Ecto neural progenitor cell (in vitro differentiated cells): ENCODE data around the gene CACNA2D1.

ENCODE experiments used
- DNase-seq: peaks from one replicate; pipeline ENCODE4 v3.0.0-alpha.2; 2018; ENCODE audit warnings: low spot score

CACNA2D1 gene

DNA sequence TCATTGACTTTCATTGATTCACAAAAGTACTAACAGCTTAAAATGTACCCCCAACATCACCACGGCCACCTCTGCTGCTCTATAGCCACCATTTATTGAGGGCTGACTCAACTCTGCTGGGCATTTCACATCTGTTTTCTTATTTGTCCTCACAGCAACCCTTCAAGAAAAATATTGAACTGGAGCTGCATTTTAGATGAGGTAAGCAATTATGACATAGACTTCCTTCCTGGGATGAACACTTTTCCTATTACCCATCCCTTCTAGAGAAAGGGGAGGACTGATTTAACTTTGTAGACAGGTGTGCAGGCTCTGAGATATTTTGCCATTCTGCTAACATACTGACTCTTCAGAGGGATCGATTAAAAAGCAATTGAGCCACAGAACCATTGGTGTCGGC, 217.4 kb downstream of the CACNA2D1 start:
- DNase-seq, result no peak

DNA sequence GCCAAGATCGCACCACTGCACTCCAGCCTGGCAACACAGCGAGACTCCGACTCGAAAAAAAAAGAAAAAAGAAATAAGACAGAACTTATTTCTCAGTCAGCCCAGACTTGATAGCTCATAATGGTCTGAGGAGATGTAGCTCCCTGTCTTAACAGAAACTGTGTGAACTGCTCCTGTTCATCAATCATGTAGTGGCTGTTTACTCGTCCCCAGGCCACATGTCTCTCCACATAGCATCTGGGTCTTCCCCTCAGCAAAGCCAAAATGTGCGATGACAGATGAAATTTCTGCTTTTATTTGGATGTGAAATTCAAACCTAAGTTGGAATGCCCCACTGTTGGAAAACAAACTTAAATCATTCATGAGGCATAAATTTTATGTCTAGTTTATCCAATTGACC, 219.0 kb downstream of the CACNA2D1 start:
- DNase-seq, result no peak

DNA sequence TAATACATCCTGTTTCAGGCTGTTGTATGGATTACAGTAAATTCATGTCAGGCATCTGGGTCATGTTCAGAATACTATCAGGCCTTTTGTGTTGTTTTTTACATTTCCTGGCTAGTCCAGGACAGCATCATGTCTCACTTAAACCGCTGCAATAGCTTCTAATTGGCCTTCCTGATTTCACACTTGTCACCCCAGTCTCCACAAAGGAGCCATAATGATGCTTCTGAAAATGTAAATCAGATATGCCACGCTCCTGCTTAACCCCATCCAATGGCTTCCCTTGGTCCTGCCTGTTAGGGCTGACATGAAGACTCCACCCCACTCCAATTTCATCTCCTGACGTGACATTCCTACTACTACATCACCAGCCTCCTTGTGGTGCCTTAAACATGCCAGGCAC, 220.0 kb downstream of the CACNA2D1 start:
- no peak for DNase-seq

DNA sequence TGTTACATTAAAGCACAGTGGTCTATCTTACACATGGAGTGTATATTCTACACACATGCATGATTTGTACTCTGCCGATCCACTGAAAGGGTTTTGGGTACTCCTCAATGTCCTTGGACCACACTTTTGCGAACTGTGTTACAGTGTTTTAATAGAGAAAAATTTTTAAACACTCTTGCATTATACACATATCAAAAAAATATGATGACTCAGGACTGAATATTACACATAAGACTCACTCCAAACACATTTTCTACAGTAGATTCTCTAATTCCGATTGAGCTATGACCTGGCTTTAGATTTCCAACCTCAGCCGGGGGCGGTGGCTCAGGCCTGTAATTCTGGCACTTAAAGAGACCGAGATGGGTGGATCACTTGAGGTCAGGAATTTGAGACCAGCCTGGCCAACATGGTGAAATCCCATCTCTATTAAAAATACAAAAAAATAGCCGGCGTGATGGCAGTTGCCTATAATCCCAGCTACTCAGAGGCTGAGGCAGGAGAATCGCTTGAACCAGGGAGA, 222.4 kb downstream of the CACNA2D1 start:
- no peak for DNase-seq

DNA sequence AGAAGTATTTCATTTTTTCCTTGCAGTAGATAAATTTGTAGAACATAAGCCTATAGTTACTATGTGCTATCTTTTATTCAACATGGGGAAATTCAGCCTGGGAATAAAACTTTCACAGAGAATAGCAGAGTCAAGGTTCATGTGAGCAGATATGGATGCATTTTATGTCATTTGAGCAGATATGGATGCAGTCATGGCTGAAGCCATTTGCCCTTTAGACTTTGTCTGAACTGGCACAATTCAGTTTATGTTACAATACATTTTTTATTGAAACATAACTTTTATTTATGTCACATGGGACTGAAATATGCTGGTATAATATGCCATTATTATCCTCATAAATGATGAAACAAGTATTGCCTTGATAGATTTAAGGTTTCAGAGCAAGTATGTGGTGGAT, 231.1 kb downstream of the CACNA2D1 start:
- DNase-seq, result no peak

DNA sequence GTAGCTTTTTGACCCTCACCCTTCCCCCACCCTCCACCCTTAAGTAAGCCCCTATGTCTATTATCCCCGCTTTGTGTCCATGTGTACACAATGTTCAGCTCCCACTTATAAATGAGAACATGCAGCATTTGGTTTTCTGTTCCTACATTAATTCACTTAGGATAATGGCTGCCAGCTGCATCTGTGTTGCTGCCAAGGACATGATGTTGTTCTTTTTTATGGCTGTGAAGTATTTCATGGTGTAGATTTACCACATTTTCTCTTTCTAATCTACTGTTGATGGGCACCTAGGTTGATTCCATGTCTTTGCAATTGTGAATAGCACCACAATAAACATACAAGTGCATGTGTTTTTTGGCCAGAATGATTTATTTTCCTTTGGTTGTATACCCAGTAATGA, 232.2 kb downstream of the CACNA2D1 start:
- DNase-seq, result no peak

DNA sequence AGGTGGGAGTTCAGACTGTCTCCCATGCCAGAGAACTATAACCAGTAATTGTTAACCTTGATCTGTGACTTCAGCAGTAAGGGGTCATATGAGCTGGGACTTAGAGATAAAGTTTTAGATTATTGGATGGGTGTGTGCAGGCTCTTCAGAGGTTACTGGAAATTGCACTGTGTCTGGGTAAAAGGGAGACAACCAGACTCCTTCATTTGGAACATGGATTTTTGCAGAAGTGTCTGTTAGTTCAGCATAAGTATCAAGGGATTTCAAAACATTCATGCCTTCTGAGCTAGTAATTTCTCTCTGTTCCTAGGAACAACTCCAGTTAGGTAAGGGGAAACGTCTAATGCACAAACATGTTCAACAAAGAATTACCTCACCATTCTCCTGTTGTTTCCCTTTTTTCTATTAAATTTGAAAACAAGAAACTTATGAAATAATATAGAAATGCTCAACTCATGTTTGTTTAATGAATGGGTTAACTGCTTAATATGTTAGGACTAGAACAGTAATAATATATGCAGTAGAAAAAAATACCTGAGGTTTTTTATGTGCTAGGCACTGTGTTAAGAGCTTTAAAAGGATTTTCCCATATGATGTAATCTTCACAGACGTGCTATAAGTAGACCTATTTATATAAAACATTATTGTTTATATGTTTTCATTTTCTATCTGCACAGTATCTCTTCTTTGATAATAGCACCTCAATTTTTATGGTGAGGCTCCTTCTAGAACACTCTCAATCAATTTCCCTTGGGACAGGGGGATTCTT, 233.0 kb downstream of the CACNA2D1 start:
- DNase-seq, result no peak

DNA sequence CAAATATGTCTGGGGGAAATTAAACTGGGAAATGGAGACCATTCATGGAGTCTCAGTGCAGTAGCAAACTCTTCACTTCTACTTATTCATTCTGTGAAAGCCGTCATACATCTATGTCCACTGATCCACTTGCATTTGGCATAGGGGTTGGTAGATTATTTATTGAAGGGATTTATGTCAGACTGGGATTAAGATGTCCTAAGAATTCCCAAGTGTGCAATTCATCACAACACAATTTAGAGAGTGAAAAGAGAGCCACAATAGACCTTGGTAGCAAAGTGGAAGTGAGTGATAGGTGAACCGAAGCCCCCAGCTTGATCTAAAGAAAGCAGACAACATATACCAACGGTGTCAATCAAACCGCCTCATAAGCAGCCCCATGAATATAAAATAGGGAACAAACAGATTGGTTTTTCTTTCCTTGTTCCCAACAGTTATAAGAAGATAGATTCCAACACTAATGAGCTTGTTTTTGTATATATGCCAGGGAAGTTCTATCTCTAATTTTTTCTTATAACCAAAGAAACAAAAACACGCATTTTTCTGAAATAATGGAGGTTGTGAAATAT, 234.3 kb downstream of the CACNA2D1 start:
- DNase-seq, result no peak

DNA sequence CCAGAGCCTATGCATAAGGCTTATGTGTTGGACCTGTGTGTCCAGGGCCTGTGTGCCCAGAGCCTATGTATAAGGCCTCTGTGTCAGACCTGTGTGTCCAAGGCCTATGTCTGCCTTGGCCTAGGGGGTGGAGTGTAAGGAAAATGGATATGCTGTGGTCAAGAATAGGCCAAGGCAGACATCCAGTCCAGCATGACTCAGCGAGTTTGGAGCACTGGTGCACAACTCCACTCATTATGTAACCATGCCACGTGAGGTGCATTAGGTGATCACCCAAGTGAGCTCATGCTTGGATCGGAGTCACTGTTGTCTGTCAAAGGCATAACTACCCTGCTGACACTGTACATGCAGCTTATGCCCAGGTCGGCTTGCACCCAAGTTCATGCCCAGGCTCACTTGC, 238.9 kb downstream of the CACNA2D1 start:
- DNase-seq, result no peak

DNA sequence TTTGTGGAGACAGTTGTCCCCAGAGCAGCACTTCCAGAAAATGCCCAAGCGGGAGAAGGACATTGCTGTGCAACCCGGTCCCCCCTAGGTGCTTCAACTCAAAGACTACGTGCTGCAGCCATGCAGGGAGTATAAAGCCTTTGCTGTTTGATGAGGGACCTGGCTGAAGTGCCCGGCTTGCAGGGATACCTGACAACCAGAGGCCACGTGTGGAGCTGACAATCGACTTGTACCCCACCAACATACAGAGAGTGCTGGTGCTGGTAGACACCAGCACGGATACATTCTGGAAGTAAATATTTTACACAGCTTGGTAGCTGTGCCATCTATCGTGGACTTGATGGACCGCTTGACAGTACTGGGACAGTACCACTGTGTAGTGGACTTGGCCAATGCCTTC, 240.6 kb downstream of the CACNA2D1 start:
- no peak for DNase-seq

DNA sequence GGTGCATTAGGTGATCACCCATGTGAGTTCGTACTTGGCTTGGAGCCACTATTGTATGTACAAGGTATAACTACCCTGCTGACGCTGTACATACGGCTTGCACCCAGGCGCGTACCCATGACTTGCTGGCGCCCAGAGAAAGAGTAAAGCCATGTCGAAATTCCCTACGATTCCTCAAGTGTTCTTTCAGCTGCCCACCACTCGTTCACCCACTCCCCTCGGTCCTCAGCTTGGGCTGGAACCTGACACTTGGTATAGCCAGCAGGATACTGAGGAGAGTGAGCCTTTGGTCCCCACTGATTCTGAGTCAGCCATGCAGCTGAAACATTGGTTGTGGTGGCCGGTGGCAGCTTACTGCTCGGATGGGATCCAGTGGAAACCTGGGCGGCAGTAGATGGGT, 241.5 kb downstream of the CACNA2D1 start:
- DNase-seq, result no peak

DNA sequence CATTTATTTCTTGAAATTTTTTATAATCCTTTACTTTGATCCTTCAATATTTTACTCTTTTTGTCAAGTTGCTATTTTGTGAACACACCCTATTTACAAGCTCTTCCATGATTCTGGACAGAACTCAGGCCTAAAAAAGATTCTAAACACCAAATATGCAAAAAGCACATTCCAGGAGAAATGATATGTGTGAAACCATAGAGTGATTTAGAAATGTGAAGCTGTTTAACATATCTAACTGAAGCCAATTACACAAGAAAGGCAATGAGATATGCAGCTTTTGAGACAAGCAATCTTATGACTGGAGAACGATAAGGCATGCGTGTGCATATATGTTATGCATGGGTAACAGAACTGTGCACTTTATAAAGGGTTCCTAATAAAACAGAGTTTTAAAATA, 243.0 kb downstream of the CACNA2D1 start:
- no peak for DNase-seq

DNA sequence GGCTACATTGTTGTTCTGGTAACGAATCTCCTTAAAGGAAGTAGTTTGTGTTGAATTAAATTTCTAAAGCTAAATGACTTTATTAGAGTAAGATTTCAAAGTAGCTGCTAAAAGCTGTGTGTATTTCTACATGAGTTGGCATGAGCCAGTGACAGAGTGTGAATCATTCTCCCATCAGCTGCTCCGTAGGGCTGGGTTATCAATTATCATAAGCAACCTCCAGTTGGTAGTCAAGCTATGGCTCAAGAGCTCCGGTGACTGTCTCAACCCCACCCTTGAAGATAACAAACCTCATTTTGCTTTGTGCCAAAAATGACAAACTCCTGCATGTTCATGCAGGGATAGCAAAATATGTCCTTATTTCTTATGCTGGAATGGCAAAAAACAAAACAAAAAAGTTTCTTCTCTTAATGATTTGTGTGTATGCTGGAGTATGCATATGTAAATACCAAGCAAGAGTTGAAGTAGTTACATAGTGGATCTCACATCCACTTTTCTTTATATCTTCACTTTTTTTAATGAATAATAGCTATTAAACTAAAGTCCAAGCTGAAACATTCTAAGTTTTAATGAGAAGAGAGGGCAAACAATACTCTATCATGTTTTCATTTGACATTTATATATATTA, 249.4 kb downstream of the CACNA2D1 start:
- DNase-seq, result no peak

DNA sequence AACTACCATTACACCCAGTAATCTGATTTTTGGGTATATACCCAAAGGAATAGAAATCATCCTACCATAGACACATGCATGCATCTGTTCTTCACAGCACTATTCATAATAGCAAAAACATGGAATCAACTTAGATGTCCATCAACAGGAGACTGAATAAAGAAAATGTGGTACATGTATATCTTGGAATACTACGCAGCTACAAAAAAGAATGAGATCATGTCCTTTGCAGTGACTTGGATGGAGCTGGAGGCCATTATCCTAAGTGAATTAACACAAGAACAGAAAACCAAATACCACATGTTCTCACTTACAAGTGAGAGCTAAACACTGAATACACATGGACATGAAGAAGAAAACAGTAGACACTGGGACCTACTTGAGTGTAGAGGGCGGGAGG, 254.9 kb downstream of the CACNA2D1 start:
- no peak for DNase-seq

DNA sequence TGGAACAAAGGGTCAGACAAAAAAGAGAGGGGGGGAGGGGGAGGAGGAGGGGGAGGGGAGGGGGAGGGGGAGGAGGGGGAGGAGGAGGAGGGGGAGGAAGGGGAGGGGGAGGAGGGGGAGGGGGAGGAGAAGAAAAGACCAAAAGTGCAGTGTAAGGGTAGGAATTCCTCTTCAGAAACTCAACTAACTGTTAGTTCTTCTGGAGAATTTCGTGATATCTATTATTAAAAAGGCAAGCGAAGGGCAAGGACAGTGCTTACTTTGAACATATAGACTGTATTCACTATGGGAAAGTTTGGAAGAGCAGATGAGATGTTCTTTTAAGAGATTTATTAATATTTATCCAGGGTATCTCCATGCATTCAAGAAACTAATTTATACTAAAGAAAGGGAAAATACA, 258.1 kb downstream of the CACNA2D1 start:
- no peak for DNase-seq

DNA sequence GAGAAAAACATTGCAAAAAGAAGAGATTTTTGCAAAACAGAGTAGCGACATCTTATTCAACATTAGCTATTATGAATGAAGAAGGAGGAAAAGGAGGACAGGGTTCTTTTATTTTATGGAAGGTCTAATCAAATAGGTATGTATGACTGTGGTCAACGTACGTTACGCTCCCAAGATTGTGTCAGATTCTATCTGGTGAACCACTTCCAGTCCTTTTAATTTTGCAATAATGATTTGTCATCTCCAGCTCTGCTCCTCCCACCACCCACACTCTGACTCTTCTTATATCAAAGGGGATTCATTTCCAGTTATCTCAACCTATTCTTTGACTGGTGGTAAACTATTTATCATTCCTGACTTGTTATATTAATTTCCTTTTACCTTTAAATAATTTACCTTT, 259.9 kb downstream of the CACNA2D1 start:
- no peak for DNase-seq

DNA sequence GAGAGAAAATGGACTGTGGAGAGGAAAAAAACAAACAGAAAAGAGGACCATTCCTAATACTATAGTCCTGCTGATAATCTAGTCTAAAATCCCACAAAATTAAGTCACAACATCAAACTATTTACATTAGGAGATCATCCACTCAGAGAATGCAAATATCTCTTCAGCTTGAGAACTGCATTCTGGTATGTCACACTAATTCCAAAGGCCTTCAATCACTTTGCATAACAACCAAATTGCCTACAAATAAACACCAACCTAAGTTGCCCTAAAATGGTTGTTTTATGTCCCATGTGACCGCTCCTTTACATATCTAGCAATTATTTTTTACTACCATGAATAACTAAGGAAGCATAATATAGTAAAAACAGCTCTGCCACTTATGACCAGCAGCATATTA, 264.3 kb downstream of the CACNA2D1 start:
- DNase-seq, result no peak

DNA sequence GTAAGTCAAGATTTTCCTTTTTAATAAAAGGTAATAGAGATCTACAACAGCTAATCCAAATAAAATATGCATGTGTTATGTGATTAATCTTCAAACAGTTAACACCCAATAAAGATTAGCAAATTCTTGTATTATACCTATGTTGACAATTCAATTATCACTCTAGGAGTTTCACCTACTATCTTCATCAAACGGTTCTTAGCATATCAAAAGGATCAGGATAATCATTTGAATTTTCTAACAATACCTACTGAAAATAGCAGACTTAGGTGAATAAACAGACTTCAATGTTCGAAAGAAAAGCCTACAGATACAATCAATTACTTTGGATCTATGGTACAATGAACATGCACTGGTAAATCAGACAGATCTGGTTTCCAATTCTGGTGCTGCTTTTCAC, 268.3 kb downstream of the CACNA2D1 start:
- no peak for DNase-seq

DNA sequence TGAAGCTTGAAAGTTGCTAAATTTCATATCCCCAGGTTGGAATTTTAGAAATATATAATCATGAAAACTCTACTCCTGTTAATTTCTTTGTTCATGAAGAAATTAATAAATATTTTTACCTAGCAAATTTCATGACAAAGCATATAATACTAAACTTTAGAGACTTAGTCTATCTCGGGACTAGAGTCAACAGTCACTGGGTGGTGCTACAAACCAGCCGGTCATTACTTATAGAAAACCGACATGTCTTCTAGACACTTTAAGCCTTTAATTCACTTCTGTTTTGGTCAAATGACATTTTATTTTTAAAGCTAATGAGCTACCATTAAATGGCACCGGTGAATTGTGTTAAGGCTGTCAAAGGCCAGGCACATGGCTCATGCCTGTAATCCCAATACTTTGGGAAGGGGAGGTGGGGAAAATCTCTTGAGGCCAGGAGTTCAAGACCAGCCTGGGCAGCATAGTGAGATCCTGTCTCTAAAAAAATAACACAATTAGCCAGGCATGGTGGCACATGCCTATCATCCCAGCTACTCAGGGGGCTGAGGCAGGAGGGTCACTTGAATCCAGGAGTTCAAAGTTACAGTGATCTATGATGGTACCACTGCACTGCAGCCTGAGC, 270.1 kb downstream of the CACNA2D1 start:
- no peak for DNase-seq

DNA sequence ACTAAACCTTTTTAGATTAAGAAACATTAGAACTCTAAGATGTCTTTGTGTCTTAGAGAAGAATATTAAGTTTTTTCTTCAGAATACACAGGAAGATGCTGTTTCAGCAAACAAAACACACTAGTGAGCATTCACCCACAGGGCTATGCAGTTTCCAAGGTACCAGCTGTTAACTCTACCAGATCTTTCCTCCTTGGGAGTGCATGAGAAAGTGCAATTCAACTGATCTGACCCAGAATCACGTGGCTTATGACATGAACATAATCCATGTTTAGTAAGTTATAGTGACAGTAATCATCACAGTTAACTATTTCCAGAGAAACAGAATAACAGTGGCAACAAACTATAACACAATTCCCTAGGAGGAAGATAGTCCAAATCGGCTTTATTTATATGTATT, 270.7 kb downstream of the CACNA2D1 start:
- no peak for DNase-seq

DNA sequence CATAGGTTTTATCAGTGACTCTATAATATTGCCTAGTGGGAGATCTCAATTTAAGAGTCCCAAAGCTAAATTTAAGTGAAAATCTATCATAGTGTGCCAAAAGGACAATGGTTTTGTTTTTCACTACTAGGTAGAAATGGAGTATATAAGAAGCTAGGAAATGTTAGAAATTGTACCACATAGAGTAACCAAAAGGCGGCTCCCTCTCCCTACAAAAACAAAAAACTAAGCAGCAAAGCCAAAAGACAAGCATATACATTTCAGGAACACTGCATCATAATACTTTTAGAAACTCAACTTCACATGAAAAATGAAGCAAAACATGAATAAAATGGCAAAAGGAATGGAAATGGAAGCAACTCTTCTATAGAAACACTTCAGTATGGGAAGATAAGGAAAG, 271.6 kb downstream of the CACNA2D1 start:
- no peak for DNase-seq

DNA sequence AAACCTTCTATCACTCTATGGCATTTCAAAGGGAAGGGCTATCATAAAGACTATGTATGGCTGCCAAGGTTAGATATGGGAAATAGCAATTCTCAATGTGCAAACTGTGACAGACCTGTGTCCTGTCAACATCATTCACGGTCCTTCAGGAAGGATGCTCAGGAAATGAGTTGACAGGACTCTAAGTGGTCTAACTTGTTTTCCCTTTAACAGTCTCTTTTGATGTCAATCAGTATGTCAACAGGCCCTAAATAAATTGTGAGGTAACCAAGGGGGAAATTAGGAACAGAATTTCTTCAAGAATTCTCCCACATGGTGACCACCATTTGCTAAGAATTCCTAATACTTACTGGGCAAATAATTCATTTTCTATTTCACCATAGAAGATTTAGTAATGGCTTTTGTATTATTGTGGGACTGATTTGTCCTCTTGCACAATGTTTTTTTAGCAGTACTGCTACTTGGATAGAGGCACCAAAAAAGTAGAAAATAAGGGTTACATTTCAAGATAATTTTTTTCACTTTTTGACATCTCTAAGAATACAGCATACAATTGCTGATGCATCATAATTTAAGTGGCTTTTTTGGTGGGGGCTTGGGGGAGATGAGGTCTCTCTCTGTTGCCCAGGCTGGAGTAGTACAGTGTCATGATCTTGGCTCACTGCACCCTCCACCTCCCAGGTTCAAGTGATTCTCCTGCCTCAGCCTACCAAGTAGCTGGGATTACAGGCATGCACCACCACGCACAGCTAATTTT, 275.8 kb downstream of the CACNA2D1 start:
- no peak for DNase-seq
